Mesothelial cell of epicardium (in vitro differentiated cells): ENCODE results near the gene STAP2. TPM values are rescaled to one million over a fixed set of nuclear protein-coding genes. Genes with fewer than 3 reads are reported as not detected.

Source experiments
- DNase-seq, 2 experiments: peaks; one replicate each; pipeline ENCODE4 v3.0.0; 2021; ENCODE audit warnings: low spot score in 2 of 2; ENCODE audit not compliant: unreplicated experiment in 2 of 2
- H3K27ac Mint-ChIP-seq: 2 replicates; pipeline ENCODE4 v1.8.0; 2021; ENCODE audit warnings: mixed read lengths
- H3K27me3 Mint-ChIP-seq: 2 replicates; pipeline ENCODE4 v1.8.0; 2021; ENCODE audit warnings: low read depth, mixed read lengths
- H3K36me3 Mint-ChIP-seq: 2 replicates; pipeline ENCODE4 v1.8.0; 2021; ENCODE audit warnings: mixed read lengths
- H3K4me1 Mint-ChIP-seq: 2 replicates; pipeline ENCODE4 v1.8.0; 2021; ENCODE audit warnings: mixed read lengths
- H3K4me3 Mint-ChIP-seq: 2 replicates; pipeline ENCODE4 v1.8.0; 2021; ENCODE audit warnings: mild to moderate bottlenecking, moderate library complexity, mixed read lengths
- H3K9me3 Mint-ChIP-seq: 2 replicates; pipeline ENCODE4 v1.8.0; 2021; ENCODE audit warnings: mixed read lengths
- total RNA-seq: library from RNA; stranded (reverse); gene quantifications from 3 replicates; pipeline ENCODE4 v1.2.1, GENCODE V29; 2021
- TF ChIP-seq, protein P1 (sequence below): fragments of 200-600 bp; sonication (generic); IDR thresholded peaks from one replicate; pipeline ENCODE4 v1.5.0; 2021; ENCODE audit warnings: antibody characterized with exemption; ENCODE audit not compliant: unreplicated experiment

STAP2 gene
- total RNA-seq, 1 donor from 2014 or later: 74.0 TPM

DNA sequence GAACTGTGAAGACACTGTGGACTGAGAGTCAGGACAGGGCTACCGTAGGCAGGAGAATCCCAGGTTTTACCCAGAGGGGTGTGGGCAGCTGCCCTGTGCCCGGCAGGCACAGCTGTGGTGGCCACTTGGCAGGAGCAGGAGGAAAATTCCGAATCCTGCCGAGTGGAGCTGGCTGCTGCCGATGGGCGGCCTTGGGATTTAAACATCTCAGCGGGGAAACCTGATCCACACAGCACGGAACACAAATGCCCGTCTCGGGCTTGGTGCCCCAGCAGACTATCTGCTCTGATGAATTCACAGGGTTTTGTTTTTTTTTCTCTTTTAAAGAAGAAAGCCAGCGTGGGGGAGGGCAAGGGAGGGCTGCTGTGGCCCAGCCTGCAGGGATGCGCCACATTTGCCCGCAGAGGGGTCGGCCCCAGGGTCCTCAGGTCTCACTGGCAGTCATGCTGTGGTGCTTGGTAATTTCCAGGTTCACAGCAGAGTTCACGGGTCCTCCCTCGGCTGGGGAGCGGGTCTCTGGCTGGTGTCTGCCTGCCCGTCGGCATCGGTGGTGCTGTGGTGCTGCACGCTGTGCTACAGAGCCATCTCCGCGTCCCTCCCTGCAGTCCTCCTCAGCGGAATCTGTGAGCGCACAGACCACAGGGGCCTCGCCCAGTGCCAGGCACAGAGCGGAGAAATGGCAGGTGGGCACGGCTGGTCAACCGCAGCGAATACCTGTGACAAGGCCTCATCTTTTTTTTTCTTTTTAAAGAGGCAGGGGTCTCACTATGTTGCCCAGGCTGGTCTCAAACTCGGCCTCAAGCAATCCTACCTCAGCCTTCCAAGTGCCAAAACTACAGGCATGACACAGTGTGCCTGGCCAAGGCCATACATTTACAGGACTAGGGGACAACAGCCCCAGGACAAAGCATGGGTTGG is 32.9 kb upstream of the STAP2 start:
- H3K9me3 Mint-ChIP-seq: no peaks in the 10 kb centered on the region
- TF ChIP-seq, protein P1, sequence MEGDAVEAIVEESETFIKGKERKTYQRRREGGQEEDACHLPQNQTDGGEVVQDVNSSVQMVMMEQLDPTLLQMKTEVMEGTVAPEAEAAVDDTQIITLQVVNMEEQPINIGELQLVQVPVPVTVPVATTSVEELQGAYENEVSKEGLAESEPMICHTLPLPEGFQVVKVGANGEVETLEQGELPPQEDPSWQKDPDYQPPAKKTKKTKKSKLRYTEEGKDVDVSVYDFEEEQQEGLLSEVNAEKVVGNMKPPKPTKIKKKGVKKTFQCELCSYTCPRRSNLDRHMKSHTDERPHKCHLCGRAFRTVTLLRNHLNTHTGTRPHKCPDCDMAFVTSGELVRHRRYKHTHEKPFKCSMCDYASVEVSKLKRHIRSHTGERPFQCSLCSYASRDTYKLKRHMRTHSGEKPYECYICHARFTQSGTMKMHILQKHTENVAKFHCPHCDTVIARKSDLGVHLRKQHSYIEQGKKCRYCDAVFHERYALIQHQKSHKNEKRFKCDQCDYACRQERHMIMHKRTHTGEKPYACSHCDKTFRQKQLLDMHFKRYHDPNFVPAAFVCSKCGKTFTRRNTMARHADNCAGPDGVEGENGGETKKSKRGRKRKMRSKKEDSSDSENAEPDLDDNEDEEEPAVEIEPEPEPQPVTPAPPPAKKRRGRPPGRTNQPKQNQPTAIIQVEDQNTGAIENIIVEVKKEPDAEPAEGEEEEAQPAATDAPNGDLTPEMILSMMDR: no peak
- no peaks in the 10 kb centered on the region for H3K36me3 Mint-ChIP-seq
- DNase-seq: no peak
- H3K4me1 Mint-ChIP-seq: peaks cover 61% of the 10 kb centered on the region
- no peaks in the 10 kb centered on the region for H3K27me3 Mint-ChIP-seq
- H3K27ac Mint-ChIP-seq: peak overlapping the region; percentile 59
- H3K4me3 Mint-ChIP-seq: no peak overlapping the region

DNA sequence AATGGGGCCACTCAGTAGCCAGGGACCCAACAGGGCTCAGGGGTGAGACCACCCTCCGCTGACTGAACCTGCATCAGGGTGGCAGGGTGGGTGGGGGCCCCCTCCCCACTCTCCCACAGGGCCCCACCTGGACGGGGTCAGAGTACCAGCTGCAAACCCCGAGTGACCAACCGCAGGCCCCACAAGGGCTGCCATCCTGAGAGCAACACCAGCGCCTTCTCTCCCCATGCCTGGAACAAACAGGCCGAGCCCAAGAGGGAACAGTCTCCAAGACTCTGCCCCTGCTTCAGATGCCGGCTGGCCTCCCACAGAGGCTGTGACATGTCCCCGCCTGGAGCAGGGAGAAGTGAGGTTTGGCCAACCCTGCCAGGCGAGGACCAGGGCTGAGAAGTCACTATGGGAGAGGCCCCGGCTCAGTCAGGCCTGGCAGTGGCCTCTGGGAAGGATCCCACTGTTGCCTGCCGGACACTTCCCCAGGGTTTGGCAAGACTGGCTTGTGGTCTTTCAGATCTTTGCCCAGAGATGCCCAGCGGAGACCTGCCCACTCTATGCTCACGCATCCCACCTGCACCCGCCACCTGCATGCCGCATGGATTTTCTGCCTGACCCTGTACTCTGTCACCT is 31.9 kb upstream of the STAP2 start:
- TF ChIP-seq, protein P1: no peak
- H3K4me1 Mint-ChIP-seq: peaks cover 51% of the 10 kb centered on the region
- no peaks in the 10 kb centered on the region for H3K9me3 Mint-ChIP-seq
- DNase-seq: no peak
- H3K36me3 Mint-ChIP-seq: no peaks in the 10 kb centered on the region
- peak overlapping the region; percentile 59 for H3K27ac Mint-ChIP-seq
- H3K4me3 Mint-ChIP-seq: no peak overlapping the region
- no peaks in the 10 kb centered on the region for H3K27me3 Mint-ChIP-seq

DNA sequence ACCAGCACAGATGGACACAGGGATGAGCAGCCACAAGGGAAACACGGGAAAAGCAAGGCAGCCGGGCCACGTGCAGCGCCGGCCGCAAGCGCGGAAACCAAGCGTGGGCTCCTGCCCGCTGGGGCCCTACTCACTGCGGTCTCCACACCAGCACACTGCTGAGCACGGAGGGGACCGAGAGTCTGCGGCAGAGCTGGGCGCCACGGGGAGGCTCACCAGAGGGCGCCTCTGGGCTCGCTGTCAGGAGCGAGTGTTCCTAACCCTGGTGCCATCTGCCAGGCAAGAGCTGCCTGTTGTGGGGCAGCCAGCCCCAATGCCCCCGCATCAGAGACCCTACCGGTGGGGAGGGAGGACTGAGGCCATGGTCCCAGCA is 31.2 kb upstream of the STAP2 start:
- H3K27ac Mint-ChIP-seq: peak overlapping the region; percentile 93

DNA sequence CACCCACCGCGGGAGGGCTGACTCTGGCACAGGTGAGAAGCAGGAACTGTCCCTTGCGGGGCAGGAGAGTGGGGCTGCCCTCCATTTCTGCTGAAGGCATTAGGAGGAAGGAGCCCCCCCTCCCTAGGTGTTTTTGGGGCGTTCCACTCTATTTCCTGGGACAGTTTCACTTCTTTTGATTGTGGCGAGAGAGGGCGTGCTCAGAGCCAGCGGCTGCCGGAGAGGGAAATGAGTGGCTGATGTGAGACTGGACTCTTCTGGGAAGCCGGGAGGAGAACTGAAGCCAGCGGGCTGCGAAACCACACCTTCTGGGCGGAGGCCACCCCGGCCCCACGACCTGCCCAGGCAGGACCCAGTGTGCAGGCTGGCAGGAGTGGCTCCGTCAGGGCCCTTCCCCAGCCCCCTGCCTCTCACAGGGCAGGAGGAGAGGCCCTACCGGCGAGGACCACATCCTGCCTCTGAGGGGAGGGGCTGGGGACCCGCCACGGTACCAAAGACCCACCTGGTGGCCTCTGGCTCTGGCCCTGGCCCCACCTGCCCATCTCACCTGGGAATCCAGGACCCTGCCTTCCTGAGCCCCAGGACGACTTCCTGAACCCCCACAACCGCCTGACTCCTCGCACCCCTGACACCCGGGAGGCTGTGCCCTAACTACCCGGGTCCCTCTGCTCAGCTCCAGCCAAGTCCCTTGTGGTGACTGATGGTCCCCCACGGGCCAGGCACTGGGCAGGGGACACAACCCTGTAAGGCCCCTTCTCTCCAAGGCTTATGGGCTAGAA is 30.7 kb upstream of the STAP2 start:
- Mint-ChIP-seq H3K9me3 (no peaks in the 10 kb centered on the region), H3K27ac (peak overlapping the region; percentile 95), H3K4me3 (peak overlapping the region; percentile 28), H3K36me3 (no peaks in the 10 kb centered on the region), H3K4me1 (peaks cover 42% of the 10 kb centered on the region), H3K27me3 (no peaks in the 10 kb centered on the region)
- TF ChIP-seq, protein P1: no peak
- no peak for DNase-seq

More for the DNA sequence above, 31.2 kb upstream of the STAP2 start:
- H3K4me1 Mint-ChIP-seq: peaks cover 44% of the 10 kb centered on the region
- DNase-seq: no peak
- TF ChIP-seq, protein P1: no peak
- H3K4me3 Mint-ChIP-seq: peak overlapping the region; percentile 28
- no peaks in the 10 kb centered on the region for H3K27me3 Mint-ChIP-seq
- no peaks in the 10 kb centered on the region for H3K9me3 Mint-ChIP-seq
- no peaks in the 10 kb centered on the region for H3K36me3 Mint-ChIP-seq

DNA sequence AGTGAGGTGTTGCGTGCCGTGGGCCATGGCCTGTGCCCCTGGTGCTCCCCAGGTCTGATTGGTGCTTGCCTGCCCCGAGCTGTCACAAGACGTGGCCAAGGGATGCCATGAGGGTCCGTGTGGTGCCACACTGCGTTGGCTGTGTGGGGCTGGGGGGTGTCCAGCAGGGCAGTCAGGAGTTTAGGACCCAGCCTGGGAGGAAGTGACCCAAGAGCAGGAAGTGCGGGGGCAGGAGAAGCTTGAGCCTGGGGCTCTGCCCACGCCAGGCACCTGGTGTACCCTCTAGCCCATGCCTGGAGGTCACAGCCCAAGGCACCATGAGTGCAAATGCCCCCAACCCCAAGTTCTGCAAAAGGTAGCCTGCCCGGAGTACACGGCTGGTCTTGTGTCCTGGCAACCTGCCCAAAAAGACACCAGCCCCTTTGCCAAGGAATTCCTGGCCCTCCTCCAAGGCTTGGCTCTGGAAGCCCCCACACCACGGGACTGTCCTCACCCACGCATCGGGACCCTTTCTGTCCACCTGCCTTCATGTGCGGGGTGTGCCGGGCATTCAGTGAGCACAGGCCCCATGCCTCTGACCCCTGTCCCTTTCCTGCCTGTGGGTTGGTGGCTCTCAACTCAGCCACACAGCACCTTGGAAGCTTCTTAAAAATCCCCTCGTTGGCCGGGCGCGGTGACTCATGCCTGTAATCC is 29.6 kb upstream of the STAP2 start:
- TF ChIP-seq, protein P1: no peak
- DNase-seq: no peak
- no peaks in the 10 kb centered on the region for H3K9me3 Mint-ChIP-seq
- peaks cover 3% of the 10 kb centered on the region for H3K36me3 Mint-ChIP-seq
- peak overlapping the region; percentile 95 for H3K27ac Mint-ChIP-seq
- H3K4me1 Mint-ChIP-seq: peaks cover 35% of the 10 kb centered on the region
- no peak overlapping the region for H3K4me3 Mint-ChIP-seq
- H3K27me3 Mint-ChIP-seq: no peaks in the 10 kb centered on the region
